Panc1 (cell line): ENCODE results near the gene GLG1.

Experiments
- SIN3A ChIP-seq: IDR thresholded peaks from 2 replicates; pipeline ENCODE4 v1.6.1; 2012; ENCODE audit warnings: low read depth, mild to moderate bottlenecking, low read length, moderate library complexity, borderline replicate concordance; ENCODE audit not compliant: insufficient read depth
- TF ChIP-seq, protein P1 (sequence below): fragments of 450-650 bp; IDR thresholded peaks from 2 replicates; pipeline ENCODE4 v1.5.1; 2017; ENCODE audit warnings: mild to moderate bottlenecking

DNA sequence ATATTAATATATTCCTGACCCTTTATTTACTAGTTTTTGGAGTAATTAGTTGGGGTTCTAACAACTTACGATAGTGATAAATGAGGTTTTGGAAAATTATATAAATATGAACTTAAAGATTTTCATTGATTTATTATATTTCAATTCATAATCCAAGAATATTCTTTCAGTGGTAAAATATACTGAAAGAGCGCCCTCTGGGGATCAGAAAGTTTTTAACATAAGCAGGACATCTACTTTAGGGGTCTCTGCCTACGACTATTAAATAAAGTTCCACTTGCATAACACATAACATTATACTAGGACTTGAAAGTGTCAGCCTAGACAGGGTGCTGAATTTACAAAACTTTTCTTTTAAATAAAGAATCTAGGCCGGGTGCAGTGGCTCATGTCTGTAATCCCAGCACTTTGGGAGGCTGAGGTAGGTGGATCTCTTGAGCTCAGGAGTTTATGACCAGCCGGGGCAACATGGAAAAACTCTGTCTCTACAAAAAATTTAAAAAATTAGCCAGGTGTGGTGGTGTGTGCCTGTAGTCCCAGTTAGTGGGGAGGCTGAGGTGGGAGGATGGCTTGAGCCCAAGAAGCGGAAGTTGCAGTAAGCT, 44.2 kb upstream of the GLG1 start:
- TF ChIP-seq, protein P1, sequence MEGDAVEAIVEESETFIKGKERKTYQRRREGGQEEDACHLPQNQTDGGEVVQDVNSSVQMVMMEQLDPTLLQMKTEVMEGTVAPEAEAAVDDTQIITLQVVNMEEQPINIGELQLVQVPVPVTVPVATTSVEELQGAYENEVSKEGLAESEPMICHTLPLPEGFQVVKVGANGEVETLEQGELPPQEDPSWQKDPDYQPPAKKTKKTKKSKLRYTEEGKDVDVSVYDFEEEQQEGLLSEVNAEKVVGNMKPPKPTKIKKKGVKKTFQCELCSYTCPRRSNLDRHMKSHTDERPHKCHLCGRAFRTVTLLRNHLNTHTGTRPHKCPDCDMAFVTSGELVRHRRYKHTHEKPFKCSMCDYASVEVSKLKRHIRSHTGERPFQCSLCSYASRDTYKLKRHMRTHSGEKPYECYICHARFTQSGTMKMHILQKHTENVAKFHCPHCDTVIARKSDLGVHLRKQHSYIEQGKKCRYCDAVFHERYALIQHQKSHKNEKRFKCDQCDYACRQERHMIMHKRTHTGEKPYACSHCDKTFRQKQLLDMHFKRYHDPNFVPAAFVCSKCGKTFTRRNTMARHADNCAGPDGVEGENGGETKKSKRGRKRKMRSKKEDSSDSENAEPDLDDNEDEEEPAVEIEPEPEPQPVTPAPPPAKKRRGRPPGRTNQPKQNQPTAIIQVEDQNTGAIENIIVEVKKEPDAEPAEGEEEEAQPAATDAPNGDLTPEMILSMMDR = peak; percentile 67
- no peak for TF ChIP-seq SIN3A
